GOT3 (cell line): Measurements from ENCODE around the gene OR6J1.
A peak's percentile ranks its signal among the peaks of the same experiment; 100 is the strongest.
"Not testable (repeated sequence)": the region's sequence is repeated elsewhere in the genome, so short reads cannot be mapped to it uniquely, and the experiment has no call there.

ENCODE experiments used
- DNase-seq: peaks from one replicate; lab custom pipeline; 2025; ENCODE audit warnings: mixed read lengths; lab: John Stamatoyannopoulos, UW

OR6J1 gene

GRCh38 chr14:22606380-22606779 lies 37.8 kb downstream of the OR6J1 start:
- no peak for DNase-seq

GRCh38 chr14:22602862-22603261 lies 41.3 kb downstream of the OR6J1 start:
- DNase-seq, result no peak

GRCh38 chr14:22601996-22602395 lies 42.2 kb downstream of the OR6J1 start:
- DNase-seq, result no peak

- no peak for DNase-seq
Measured at GRCh38 chr14:22601456-22601855, 42.7 kb downstream of the OR6J1 start.

GRCh38 chr14:22600027-22600426 lies 44.1 kb downstream of the OR6J1 start:
- no peak for DNase-seq

GRCh38 chr14:22599349-22599748 lies 44.8 kb downstream of the OR6J1 start:
- no peak for DNase-seq

- DNase-seq, result no peak
Measured at GRCh38 chr14:22598896-22599244, 45.3 kb downstream of the OR6J1 start.

- no peak for DNase-seq
Measured at GRCh38 chr14:22598099-22598895, 45.9 kb downstream of the OR6J1 start, which contains the start of gene ABHD4. Gene ABHD4 (plus strand): TSS chr14:22598300. CDS start chr14:22598307, 7 bp downstream.

- no peak for DNase-seq
Measured at GRCh38 chr14:22597771-22598098, 46.4 kb downstream of the OR6J1 start.

- no peak for DNase-seq
Measured at GRCh38 chr14:22597265-22597664, 46.9 kb downstream of the OR6J1 start.

- DNase-seq, result no peak
Measured at GRCh38 chr14:22596354-22596879, 47.7 kb downstream of the OR6J1 start.

GRCh38 chr14:22594156-22594716 lies 49.9 kb downstream of the OR6J1 start:
- no peak for DNase-seq

GRCh38 chr14:22593601-22594000 lies 50.6 kb downstream of the OR6J1 start:
- no peak for DNase-seq

GRCh38 chr14:22593189-22593588 lies 51.0 kb downstream of the OR6J1 start:
- no peak for DNase-seq

GRCh38 chr14:22589096-22589839 lies 54.9 kb downstream of the OR6J1 start, which contains the start of gene DAD1:
Gene DAD1 (minus strand): TSS chr14:22589224. CDS start chr14:22589157, 67 bp downstream.
- DNase-seq, result peak; percentile 92

- no peak for DNase-seq
Measured at GRCh38 chr14:22588526-22589095, 55.5 kb downstream of the OR6J1 start.

- not testable (repeated sequence) for DNase-seq
Measured at GRCh38 chr14:22587677-22588422, 56.3 kb downstream of the OR6J1 start.

GRCh38 chr14:22587247-22587646 lies 56.9 kb downstream of the OR6J1 start:
- no peak for DNase-seq

GRCh38 chr14:22583994-22584393 lies 60.2 kb downstream of the OR6J1 start:
- DNase-seq, result no peak
